Measurements from ENCODE around the gene REST. TPM values are rescaled to one million over a fixed set of nuclear protein-coding genes. Genes with fewer than 3 reads are reported as not detected.
"Not testable (repeated sequence)": the region's sequence is repeated elsewhere in the genome, so short reads cannot be mapped to it uniquely, and the experiment has no call there.

Gene REST
- total and polyA plus RNA-seq, 3 experiments from 2014 or later, result 45.2 to 177 (median 46.6) TPM

GRCh38 chr4:56914977-56915376, 7.3 kb downstream of the REST start:
- CTCF ChIA-PET; DNase-seq; H3K27me3 ChIP-seq (ENCODE audit: insufficient read depth, low read length, poor library complexity, severe bottlenecking); H3K27me3 Mint-ChIP-seq; POLR2A ChIA-PET; H3K4me3 ChIP-seq (ENCODE audit: low read length); H3K36me3 ChIP-seq (ENCODE audit: insufficient read depth, low read length); H3K4me3 Mint-ChIP-seq; H3K27ac ChIP-seq (ENCODE audit: low read depth, low read length); H3K9me3 ChIP-seq (ENCODE audit: low read length); H3K9me3 Mint-ChIP-seq: not testable (repeated sequence)
- Mint-ChIP-seq H3K4me1 (peaks cover 54 to 79% (median 70%) of the 10 kb centered on the region in 3 donors), H3K27ac (peak overlapping the region in 1 of 8 donors; percentile 45), H3K36me3 (peaks cover 0 to 47% (median 7%) of the 10 kb centered on the region in 3 donors)
- H3K4me1 ChIP-seq (ENCODE audit: insufficient read depth, low read length), result peaks cover 74% of the 10 kb centered on the region

DNA sequence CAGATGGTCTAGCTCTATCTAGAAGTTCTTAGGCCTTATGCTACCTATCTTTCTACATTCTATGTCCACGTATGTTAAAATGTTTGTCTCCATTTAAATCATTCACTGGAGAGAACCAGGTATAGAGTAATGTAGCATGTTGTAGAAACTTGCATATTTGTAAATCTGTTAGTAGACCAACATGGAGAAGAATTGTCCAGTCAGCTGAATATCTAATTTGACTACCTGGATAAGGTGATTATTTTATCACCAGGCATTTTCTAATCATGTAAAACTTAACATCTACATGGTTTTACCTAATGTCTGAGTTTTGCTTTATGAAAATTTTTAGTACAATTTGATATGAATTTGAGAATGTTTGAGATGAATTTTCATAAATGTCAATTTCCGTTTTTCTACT, 19.5 kb downstream of the REST start:
- Histone ChIP-seq H3K36me3 (ENCODE audit: insufficient read depth, low read length) (peaks cover 28% of the 10 kb centered on the region), H3K9me3 (ENCODE audit: low read length) (no peaks in the 10 kb centered on the region), H3K4me1 (ENCODE audit: insufficient read depth, low read length) (no peaks in the 10 kb centered on the region), H3K4me3 (ENCODE audit: low read length) (no peak overlapping the region), H3K27me3 (ENCODE audit: insufficient read depth, low read length, poor library complexity, severe bottlenecking) (no peaks in the 10 kb centered on the region), H3K27ac (ENCODE audit: low read depth, low read length) (no peak overlapping the region)
- POLR2A ChIA-PET, result no interaction called here
- Mint-ChIP-seq H3K9me3 (no peaks in the 10 kb centered on the region), H3K27me3 (peaks cover 0 to 3% of the 10 kb centered on the region in 2 donors), H3K36me3 (peaks cover 14 to 67% (median 23%) of the 10 kb centered on the region in 3 donors), H3K27ac (no peak overlapping the region), H3K4me1 (peaks cover 29 to 53% (median 41%) of the 10 kb centered on the region in 3 donors), H3K4me3 (no peak overlapping the region)
- DNase-seq, result no peak
- CTCF ChIA-PET, result no interaction called here

DNA sequence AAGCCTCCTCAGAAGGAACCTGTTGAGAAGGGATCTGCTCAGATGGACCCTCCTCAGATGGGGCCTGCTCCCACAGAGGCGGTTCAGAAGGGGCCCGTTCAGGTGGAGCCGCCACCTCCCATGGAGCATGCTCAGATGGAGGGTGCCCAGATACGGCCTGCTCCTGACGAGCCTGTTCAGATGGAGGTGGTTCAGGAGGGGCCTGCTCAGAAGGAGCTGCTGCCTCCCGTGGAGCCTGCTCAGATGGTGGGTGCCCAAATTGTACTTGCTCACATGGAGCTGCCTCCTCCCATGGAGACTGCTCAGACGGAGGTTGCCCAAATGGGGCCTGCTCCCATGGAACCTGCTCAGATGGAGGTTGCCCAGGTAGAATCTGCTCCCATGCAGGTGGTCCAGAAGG, 22.9 kb downstream of the REST start:
- CTCF ChIA-PET, result interaction anchor here (1.5 kb wide), 1 partner anchor 11 kb away, joined by 3 read pairs; no protein-coding TSS in a partner anchor
- H3K36me3 ChIP-seq (ENCODE audit: insufficient read depth, low read length), result peaks cover 23% of the 10 kb centered on the region

GRCh38 chr4:56931924-56932323, 24.2 kb downstream of the REST start:
- no peak for DNase-seq
- Mint-ChIP-seq H3K4me3 (no peak overlapping the region), H3K27ac (peak overlapping the region in 1 of 8 donors; percentile 67), H3K9me3 (no peaks in the 10 kb centered on the region), H3K4me1 (peaks cover 33 to 66% (median 49%) of the 10 kb centered on the region in 3 donors), H3K36me3 (peaks cover 14 to 65% (median 18%) of the 10 kb centered on the region in 3 donors), H3K27me3 (peaks cover 0 to 3% of the 10 kb centered on the region in 2 donors)
- H3K27me3 ChIP-seq (ENCODE audit: insufficient read depth, low read length, poor library complexity, severe bottlenecking), result no peaks in the 10 kb centered on the region
- no peaks in the 10 kb centered on the region for H3K4me1 ChIP-seq (ENCODE audit: insufficient read depth, low read length)
- peaks cover 23% of the 10 kb centered on the region for H3K36me3 ChIP-seq (ENCODE audit: insufficient read depth, low read length)
- CTCF ChIA-PET, result interaction anchor here (1.5 kb wide), 1 partner anchor 10 kb away, joined by 3 read pairs; no protein-coding TSS in a partner anchor
- H3K4me3 ChIP-seq (ENCODE audit: low read length), result no peak overlapping the region
- H3K27ac ChIP-seq (ENCODE audit: low read depth, low read length), result no peak overlapping the region
- H3K9me3 ChIP-seq (ENCODE audit: low read length), result no peaks in the 10 kb centered on the region
- POLR2A ChIA-PET, result no interaction called here

More for the DNA sequence above, 22.9 kb downstream of the REST start:
- no peak for DNase-seq
- Histone ChIP-seq H3K4me3 (ENCODE audit: low read length) (no peak overlapping the region), H3K4me1 (ENCODE audit: insufficient read depth, low read length) (no peaks in the 10 kb centered on the region), H3K27me3 (ENCODE audit: insufficient read depth, low read length, poor library complexity, severe bottlenecking) (no peaks in the 10 kb centered on the region), H3K27ac (ENCODE audit: low read depth, low read length) (no peak overlapping the region), H3K9me3 (ENCODE audit: low read length) (no peaks in the 10 kb centered on the region)
- no peaks in the 10 kb centered on the region for H3K9me3 Mint-ChIP-seq
- H3K27ac Mint-ChIP-seq, result no peak overlapping the region
- POLR2A ChIA-PET, result no interaction called here
- H3K4me3 Mint-ChIP-seq, result no peak overlapping the region
- H3K4me1 Mint-ChIP-seq, result peaks cover 33 to 66% (median 49%) of the 10 kb centered on the region in 3 donors
- peaks cover 14 to 62% (median 18%) of the 10 kb centered on the region in 3 donors for H3K36me3 Mint-ChIP-seq
- H3K27me3 Mint-ChIP-seq, result peaks cover 0 to 3% of the 10 kb centered on the region in 2 donors

DNA sequence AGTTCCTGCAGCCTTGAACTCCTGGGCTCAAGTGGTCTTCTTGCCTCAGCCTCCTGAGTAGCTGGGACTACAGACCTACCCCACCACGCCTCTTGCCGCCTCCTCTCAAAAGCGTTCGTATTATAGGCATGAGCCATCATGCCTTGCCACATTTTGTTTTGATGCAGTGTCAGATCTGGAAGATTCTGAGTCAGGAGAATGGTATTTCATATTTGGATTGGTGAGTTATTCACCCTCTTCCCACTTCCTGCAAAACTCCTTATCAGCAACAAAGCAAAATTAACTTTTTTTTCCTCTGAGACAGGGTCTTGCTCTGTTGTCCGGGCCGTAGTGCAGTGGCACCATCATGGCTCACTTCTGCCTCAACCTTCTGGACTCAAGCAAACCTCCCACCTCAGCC, 29.6 kb downstream of the REST start:
- H3K9me3 Mint-ChIP-seq, result no peaks in the 10 kb centered on the region
- Histone ChIP-seq H3K36me3 (ENCODE audit: insufficient read depth, low read length) (no peaks in the 10 kb centered on the region), H3K4me3 (ENCODE audit: low read length) (no peak overlapping the region), H3K27me3 (ENCODE audit: insufficient read depth, low read length, poor library complexity, severe bottlenecking) (no peaks in the 10 kb centered on the region), H3K4me1 (ENCODE audit: insufficient read depth, low read length) (no peaks in the 10 kb centered on the region), H3K9me3 (ENCODE audit: low read length) (no peaks in the 10 kb centered on the region), H3K27ac (ENCODE audit: low read depth, low read length) (no peak overlapping the region)
- H3K27me3 Mint-ChIP-seq, result no peaks in the 10 kb centered on the region
- ChIA-PET CTCF (no interaction called here), POLR2A (no interaction called here)
- H3K4me3 Mint-ChIP-seq, result no peak overlapping the region
- DNase-seq, result no peak
- peaks cover 10 to 29% (median 25%) of the 10 kb centered on the region in 3 donors for H3K4me1 Mint-ChIP-seq
- peak overlapping the region in 1 of 8 donors; percentile 61 for H3K27ac Mint-ChIP-seq
- peaks cover 0 to 53% (median 16%) of the 10 kb centered on the region in 3 donors for H3K36me3 Mint-ChIP-seq

DNA sequence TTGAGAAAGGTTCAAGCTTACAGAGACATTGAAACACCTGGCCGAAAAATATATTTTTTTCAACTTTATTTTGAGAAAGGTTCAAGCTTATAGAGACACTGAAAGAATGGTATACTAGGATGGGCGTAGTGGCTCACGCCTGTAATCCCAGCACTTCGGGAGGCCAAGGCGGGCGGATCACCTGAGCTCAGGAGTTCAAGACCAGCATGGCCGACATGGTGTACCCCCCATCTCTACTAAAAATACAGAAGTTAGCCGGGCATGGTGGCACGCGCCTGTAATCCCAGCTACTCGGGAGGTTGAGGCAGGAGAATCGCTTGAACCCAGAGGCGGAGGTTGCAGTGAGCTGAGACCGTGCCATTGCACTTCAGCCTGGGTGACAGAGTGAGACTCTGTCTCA, 32.1 kb downstream of the REST start:
- DNase-seq; H3K27ac Mint-ChIP-seq; H3K4me1 ChIP-seq (ENCODE audit: insufficient read depth, low read length); H3K9me3 ChIP-seq (ENCODE audit: low read length); H3K27me3 Mint-ChIP-seq; POLR2A ChIA-PET; H3K4me3 Mint-ChIP-seq; H3K27me3 ChIP-seq (ENCODE audit: insufficient read depth, low read length, poor library complexity, severe bottlenecking); H3K36me3 ChIP-seq (ENCODE audit: insufficient read depth, low read length); H3K4me3 ChIP-seq (ENCODE audit: low read length); H3K27ac ChIP-seq (ENCODE audit: low read depth, low read length); H3K9me3 Mint-ChIP-seq: not testable (repeated sequence)
- H3K36me3 Mint-ChIP-seq, result peaks cover 0 to 36% (median 15%) of the 10 kb centered on the region in 3 donors
- peaks cover 0 to 15% (median 7%) of the 10 kb centered on the region in 3 donors for H3K4me1 Mint-ChIP-seq
- CTCF ChIA-PET, result interaction anchor here (2.2 kb wide), 1 partner anchor 30 kb away, joined by 7 read pairs; no protein-coding TSS in a partner anchor

GRCh38 chr4:56940403-56940802, 32.7 kb downstream of the REST start:
- POLR2A ChIA-PET, result no interaction called here
- no peak for DNase-seq
- H3K27me3 Mint-ChIP-seq, result no peaks in the 10 kb centered on the region
- H3K27me3 ChIP-seq (ENCODE audit: insufficient read depth, low read length, poor library complexity, severe bottlenecking), result no peaks in the 10 kb centered on the region
- H3K9me3 ChIP-seq (ENCODE audit: low read length), result no peaks in the 10 kb centered on the region
- peaks cover 0 to 32% (median 13%) of the 10 kb centered on the region in 3 donors for H3K36me3 Mint-ChIP-seq
- H3K9me3 Mint-ChIP-seq, result no peaks in the 10 kb centered on the region
- H3K4me3 Mint-ChIP-seq, result no peak overlapping the region
- H3K4me1 Mint-ChIP-seq, result peaks cover 0 to 11% (median 1%) of the 10 kb centered on the region in 3 donors
- no peak overlapping the region for H3K27ac ChIP-seq (ENCODE audit: low read depth, low read length)
- CTCF ChIA-PET, result interaction anchor here (2.2 kb wide), 1 partner anchor 31 kb away, joined by 7 read pairs; no protein-coding TSS in a partner anchor
- no peak overlapping the region for H3K27ac Mint-ChIP-seq
- no peaks in the 10 kb centered on the region for H3K4me1 ChIP-seq (ENCODE audit: insufficient read depth, low read length)
- H3K4me3 ChIP-seq (ENCODE audit: low read length), result no peak overlapping the region
- H3K36me3 ChIP-seq (ENCODE audit: insufficient read depth, low read length), result no peaks in the 10 kb centered on the region

DNA sequence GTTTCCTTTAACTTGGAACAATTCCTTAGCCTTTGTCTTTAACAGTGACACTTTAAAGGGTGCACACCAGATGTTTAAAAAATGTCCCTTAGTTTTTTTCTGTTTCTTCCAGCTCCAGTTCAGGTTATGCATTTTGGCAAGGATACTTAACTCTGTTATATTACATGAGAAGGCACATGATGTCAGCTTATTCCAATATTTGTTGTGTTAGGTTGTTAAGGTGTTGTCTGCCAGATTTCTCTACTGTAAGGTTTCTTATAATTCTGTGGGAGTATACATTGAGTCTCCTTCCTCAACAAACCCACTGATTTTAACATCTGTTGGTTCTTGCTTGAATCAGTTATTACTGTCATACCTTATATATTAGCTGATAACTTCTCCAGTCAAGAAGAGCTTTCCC, 33.3 kb downstream of the REST start:
- POLR2A ChIA-PET, result no interaction called here
- no peak overlapping the region for H3K27ac Mint-ChIP-seq
- H3K9me3 Mint-ChIP-seq, result no peaks in the 10 kb centered on the region
- H3K4me1 Mint-ChIP-seq, result peaks cover 0 to 9% (median 0%) of the 10 kb centered on the region in 3 donors
- Histone ChIP-seq H3K27ac (ENCODE audit: low read depth, low read length) (no peak overlapping the region), H3K4me1 (ENCODE audit: insufficient read depth, low read length) (no peaks in the 10 kb centered on the region), H3K36me3 (ENCODE audit: insufficient read depth, low read length) (no peaks in the 10 kb centered on the region), H3K9me3 (ENCODE audit: low read length) (no peaks in the 10 kb centered on the region), H3K27me3 (ENCODE audit: insufficient read depth, low read length, poor library complexity, severe bottlenecking) (no peaks in the 10 kb centered on the region), H3K4me3 (ENCODE audit: low read length) (no peak overlapping the region)
- CTCF ChIA-PET, result interaction anchor here (0.8 to 2.2 kb wide), 2 partner anchors 9 to 32 kb away, joined by 3 to 7 read pairs; no protein-coding TSS in a partner anchor
- H3K4me3 Mint-ChIP-seq, result no peak overlapping the region
- no peaks in the 10 kb centered on the region for H3K27me3 Mint-ChIP-seq
- H3K36me3 Mint-ChIP-seq, result peaks cover 0 to 31% (median 13%) of the 10 kb centered on the region in 3 donors
- no peak for DNase-seq
